SJCRH30 (cell line): ENCODE data around the gene ANK2. TPM values are rescaled to one million over a fixed set of nuclear protein-coding genes. Genes with fewer than 3 reads are reported as not detected.
A peak's percentile ranks its signal among the peaks of the same experiment; 100 is the strongest.

ENCODE experiments used
- DNase-seq, 2 experiments: peaks; one replicate each; pipeline ENCODE4 v3.0.0-alpha.2; 2015 to 2020
- H3K27ac ChIP-seq: fragments of 250-450 bp; sonication (Bioruptor Pico); 2 replicates; pipeline ENCODE4 v1.5.1; 2020; ENCODE audit warnings: mild to moderate bottlenecking, moderate library complexity
- H3K27me3 ChIP-seq: fragments of 250-450 bp; sonication (Bioruptor Pico); 2 replicates; pipeline ENCODE4 v1.5.1; 2020; ENCODE audit warnings: mild to moderate bottlenecking, moderate library complexity
- H3K36me3 ChIP-seq: fragments of 250-450 bp; sonication (Bioruptor Pico); 2 replicates; pipeline ENCODE4 v1.5.1; 2020; ENCODE audit warnings: mild to moderate bottlenecking, moderate library complexity
- H3K4me1 ChIP-seq: fragments of 250-450 bp; sonication (Bioruptor Pico); 2 replicates; pipeline ENCODE4 v1.5.1; 2020; ENCODE audit warnings: mild to moderate bottlenecking, moderate library complexity
- H3K4me3 ChIP-seq: fragments of 250-450 bp; sonication (Bioruptor Pico); 2 replicates; pipeline ENCODE4 v1.5.1; 2020; ENCODE audit warnings: mild to moderate bottlenecking, moderate library complexity
- H3K9me3 ChIP-seq: fragments of 250-450 bp; sonication (Bioruptor Pico); replicated peaks from 2 replicates; pipeline ENCODE4 v1.5.1; 2020; ENCODE audit warnings: mild to moderate bottlenecking, moderate library complexity
- total RNA-seq: library from RNA; depleted of rRNA; stranded (reverse); fragments of >200 nt; shearing (Covaris generic); gene quantifications from 2 replicates; pipeline ENCODE4 v1.2.3, GENCODE V29; 2014

ANK2 gene
- total RNA-seq, 1 experiment from 2014 or later, result 128 TPM

- H3K4me1 ChIP-seq, result peaks cover 12% of the 10 kb centered on the region
- H3K9me3 ChIP-seq, result no peaks in the 10 kb centered on the region; the same call in 1 of the 2 replicates
- no peaks in the 10 kb centered on the region for H3K27me3 ChIP-seq
- no peak overlapping the region for H3K4me3 ChIP-seq
- DNase-seq, result no peak
- H3K27ac ChIP-seq, result no peak overlapping the region
- peaks cover 7% of the 10 kb centered on the region; the same call in 1 of the 2 replicates for H3K36me3 ChIP-seq
Measured at GRCh38 chr4:113385281-113385899, 335.9 kb downstream of the ANK2 start.

- Histone ChIP-seq H3K27ac (no peak overlapping the region), H3K4me3 (no peak overlapping the region), H3K4me1 (peaks cover 12% of the 10 kb centered on the region), H3K36me3 (no peaks in the 10 kb centered on the region), H3K27me3 (no peaks in the 10 kb centered on the region), H3K9me3 (no peaks in the 10 kb centered on the region)
- no peak for DNase-seq
Measured at GRCh38 chr4:113389160-113389559, 339.7 kb downstream of the ANK2 start.

DNA sequence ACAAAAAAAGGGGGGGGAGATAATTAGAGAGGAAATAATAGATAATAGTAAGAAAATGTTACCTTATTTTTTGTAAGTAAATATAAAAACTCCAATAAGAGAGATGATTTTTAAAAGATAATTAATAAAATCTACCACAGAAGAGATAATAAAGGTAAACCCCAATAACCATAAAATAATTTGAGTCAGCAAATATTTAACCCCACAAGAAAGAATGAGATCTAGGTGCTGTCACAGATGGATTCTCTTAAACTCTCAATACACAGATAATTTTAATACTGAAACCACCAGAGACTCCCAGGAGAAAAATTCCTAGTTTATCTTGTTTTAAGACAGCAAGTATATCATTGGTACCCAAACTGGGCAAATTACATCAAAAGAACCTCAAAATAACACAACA is 341.4 kb downstream of the ANK2 start:
- Histone ChIP-seq H3K4me3 (no peak overlapping the region), H3K9me3 (no peaks in the 10 kb centered on the region), H3K27ac (no peak overlapping the region), H3K4me1 (peaks cover 12% of the 10 kb centered on the region), H3K27me3 (no peaks in the 10 kb centered on the region), H3K36me3 (no peaks in the 10 kb centered on the region)
- DNase-seq, result no peak

DNA sequence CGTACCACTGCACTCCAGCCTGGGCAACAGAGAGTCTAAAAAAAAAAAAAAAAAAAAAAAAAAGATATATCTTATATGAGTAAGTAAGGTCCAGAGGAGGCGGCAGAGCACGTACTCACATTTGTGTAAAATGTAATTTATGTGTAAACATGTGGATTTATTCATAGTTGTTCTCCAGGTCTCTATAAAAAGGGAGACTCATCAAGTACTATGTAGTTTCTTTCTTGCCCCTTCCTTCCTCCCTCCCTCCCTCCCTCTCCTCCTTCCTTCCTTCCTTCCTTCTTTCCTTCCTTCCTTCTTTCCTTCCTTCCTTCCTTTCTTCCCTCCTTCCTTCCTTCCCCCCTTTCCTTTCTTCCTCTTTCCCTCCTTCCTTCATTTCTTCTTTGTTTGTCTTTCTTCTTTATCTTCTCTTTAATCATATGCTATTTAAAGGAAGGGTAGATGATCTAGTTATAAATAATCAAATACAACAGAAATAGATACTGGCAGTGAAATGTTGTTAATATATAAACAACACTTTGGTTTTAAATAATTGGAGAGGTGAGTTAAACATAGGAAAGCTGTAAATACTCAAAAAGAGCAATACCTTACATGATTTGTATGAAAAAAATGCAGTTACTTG is 344.8 kb downstream of the ANK2 start:
- no peak for DNase-seq
- no peaks in the 10 kb centered on the region for H3K9me3 ChIP-seq

DNA sequence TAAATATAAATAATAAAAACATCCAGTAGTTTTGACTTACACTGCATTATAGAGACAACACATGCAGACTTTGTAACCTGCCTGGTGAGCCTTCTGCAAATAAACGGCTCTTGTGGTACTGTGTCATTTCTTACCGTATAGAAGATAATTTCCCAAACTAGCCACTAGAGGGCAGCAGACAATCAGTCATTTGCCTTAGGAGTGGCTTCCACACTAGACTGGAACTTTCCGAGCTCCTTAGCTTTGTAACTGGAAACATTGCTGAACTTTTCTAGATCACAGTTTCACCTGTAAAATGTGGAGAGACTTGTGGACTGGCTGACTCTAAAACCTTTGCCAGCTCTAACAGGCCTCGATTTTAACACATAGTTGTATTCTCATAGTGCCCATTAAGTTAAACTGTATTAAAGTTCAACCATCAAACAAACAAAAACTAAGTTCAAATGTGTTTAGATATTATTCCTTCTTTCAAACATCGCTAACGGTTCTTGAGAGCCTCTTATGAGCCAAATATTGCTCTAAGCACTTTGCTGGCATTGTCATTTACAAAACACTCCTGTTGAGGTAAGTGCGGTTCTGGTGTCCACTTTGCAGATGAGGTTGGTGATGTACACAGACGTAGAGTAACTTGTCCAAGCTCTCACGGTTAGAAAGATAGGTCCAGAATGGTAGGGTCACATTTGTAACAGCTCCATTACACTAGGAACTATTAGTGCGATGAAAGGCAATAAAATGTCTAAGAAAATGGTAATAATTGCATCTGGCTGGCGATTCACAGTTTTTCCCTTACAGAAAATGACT is 345.5 kb downstream of the ANK2 start:
- peak; percentile 63 to 96 for DNase-seq
- no peaks in the 10 kb centered on the region for H3K4me1 ChIP-seq
- H3K27me3 ChIP-seq, result no peaks in the 10 kb centered on the region
- no peak overlapping the region for H3K4me3 ChIP-seq
- H3K36me3 ChIP-seq, result no peaks in the 10 kb centered on the region
- H3K27ac ChIP-seq, result no peak overlapping the region
- H3K9me3 ChIP-seq, result no peaks in the 10 kb centered on the region

More for the DNA sequence above, 344.8 kb downstream of the ANK2 start:
- Histone ChIP-seq H3K36me3 (no peaks in the 10 kb centered on the region), H3K4me3 (no peak overlapping the region), H3K27me3 (no peaks in the 10 kb centered on the region), H3K27ac (no peak overlapping the region), H3K4me1 (no peaks in the 10 kb centered on the region)

DNA sequence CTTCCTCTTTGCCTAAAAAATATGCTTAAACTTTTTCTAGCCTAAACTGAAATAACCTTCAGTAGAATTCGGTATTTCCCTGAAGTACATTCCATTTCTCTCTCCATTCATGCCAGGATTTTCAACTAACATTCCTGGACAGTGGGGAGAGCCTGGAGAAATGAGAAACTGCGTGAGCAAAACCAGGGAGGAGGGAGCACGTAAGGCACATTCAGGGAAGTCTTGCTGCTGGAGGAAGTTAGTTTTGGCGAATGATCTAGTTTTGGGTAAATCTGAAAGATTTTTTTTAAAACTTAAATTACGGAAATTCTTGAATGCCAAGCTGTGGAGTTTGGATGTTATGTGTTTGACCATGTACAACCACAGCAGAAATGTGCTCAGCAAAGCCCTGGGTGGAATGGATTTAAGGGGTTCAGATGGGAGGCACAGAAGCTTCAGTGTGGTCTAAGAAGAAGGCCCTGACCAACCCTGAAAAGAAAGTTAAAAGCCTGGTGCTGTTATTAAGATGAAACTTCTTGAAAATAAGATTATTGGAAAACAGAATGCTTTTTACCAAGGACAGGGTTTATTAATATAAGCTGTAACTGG is 347.8 kb downstream of the ANK2 start:
- Histone ChIP-seq H3K27ac (no peak overlapping the region), H3K27me3 (no peaks in the 10 kb centered on the region), H3K9me3 (no peaks in the 10 kb centered on the region), H3K36me3 (no peaks in the 10 kb centered on the region), H3K4me3 (no peak overlapping the region), H3K4me1 (no peaks in the 10 kb centered on the region)
- no peak for DNase-seq

DNA sequence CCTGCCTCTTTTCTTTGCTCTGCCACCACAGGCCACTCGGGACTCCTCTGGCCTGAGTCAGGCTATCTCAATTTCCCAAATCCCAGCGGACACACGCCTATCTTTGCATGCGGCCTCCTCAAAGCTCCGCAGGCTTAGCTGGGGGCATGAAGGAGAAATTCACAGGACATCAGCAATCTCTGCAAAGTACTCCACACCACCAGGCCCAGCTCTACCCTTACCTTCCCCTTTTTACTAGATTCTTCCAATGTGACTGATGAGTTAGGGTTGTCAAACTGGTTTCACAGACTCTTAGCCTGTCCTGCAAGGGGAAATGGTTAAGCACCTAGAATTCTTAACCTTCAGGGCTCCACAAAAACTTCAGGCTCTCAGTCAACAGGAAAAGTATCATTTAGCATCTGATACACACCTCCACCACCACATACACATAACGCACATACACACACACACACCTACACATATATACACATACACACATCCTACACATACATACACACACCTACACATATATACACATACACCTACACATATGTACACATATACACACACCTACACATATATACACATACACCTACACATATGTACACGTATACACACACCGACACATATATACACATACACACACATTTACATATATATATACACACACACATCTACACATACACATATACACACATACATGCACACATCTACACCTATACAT is 349.1 kb downstream of the ANK2 start:
- H3K27me3 ChIP-seq, result no peaks in the 10 kb centered on the region

GRCh38 chr4:113404167-113404571 is 354.7 kb downstream of the ANK2 start:
- H3K4me3 ChIP-seq, result no peak overlapping the region
- no peak overlapping the region for H3K27ac ChIP-seq
- H3K27me3 ChIP-seq, result no peaks in the 10 kb centered on the region
- H3K9me3 ChIP-seq, result no peaks in the 10 kb centered on the region
- H3K36me3 ChIP-seq, result no peaks in the 10 kb centered on the region
- peaks cover 7% of the 10 kb centered on the region; the same call in 1 of the 2 replicates for H3K4me1 ChIP-seq
- DNase-seq, result no peak

More for the DNA sequence above, 349.1 kb downstream of the ANK2 start:
- Histone ChIP-seq H3K9me3 (no peaks in the 10 kb centered on the region), H3K4me3 (no peak overlapping the region), H3K36me3 (no peaks in the 10 kb centered on the region), H3K4me1 (no peaks in the 10 kb centered on the region), H3K27ac (no peak overlapping the region)
- no peak for DNase-seq

DNA sequence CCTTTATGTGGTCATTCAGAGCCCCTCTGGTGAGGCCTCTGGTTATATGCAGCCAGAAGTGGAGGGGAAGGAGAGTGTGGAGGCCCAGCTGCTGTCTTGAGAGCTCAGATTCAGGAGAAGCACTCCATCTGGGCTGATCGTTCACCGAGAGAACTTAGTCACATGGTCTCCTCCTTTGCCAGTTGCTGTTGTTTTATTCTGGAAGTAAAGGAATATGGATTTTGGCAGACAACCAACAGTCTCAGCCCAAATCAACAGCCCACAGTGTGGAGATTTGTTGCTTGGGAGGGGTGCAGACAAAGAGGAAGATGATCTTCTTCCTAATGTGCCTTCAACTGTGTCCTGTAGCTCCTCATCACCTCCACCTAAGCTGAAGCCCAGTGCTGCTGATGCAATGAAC is 355.4 kb downstream of the ANK2 start:
- Histone ChIP-seq H3K27ac (no peak overlapping the region), H3K4me1 (peaks cover 7% of the 10 kb centered on the region; the same call in 1 of the 2 replicates), H3K27me3 (no peaks in the 10 kb centered on the region), H3K4me3 (no peak overlapping the region), H3K9me3 (no peaks in the 10 kb centered on the region), H3K36me3 (no peaks in the 10 kb centered on the region)
- peak; percentile 12 to 52 for DNase-seq

- no peaks in the 10 kb centered on the region for H3K9me3 ChIP-seq
- peaks cover 7% of the 10 kb centered on the region; the same call in 1 of the 2 replicates for H3K4me1 ChIP-seq
- H3K36me3 ChIP-seq, result no peaks in the 10 kb centered on the region
- H3K4me3 ChIP-seq, result no peak overlapping the region
- H3K27ac ChIP-seq, result no peak overlapping the region
- H3K27me3 ChIP-seq, result no peaks in the 10 kb centered on the region
- DNase-seq, result no peak
Measured at GRCh38 chr4:113405874-113406722, 356.6 kb downstream of the ANK2 start.

DNA sequence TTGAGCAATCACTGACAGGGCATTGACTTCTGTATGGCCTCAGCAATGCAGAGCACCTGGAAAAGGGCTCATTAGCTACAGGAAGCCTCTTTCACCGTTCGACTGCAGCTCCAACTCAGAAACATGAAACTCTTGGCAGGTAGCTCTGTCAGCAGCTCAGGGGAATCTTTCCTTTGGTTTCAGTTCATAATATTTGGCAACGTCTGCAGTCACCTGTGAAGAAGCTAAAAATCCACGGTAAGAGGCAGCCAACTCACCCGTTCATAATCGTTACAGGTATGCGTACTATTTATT is 357.2 kb downstream of the ANK2 start:
- Histone ChIP-seq H3K27ac (no peak overlapping the region), H3K4me1 (peaks cover 7% of the 10 kb centered on the region; the same call in 1 of the 2 replicates), H3K36me3 (no peaks in the 10 kb centered on the region), H3K27me3 (no peaks in the 10 kb centered on the region), H3K9me3 (no peaks in the 10 kb centered on the region), H3K4me3 (no peak overlapping the region)
- no peak for DNase-seq

DNA sequence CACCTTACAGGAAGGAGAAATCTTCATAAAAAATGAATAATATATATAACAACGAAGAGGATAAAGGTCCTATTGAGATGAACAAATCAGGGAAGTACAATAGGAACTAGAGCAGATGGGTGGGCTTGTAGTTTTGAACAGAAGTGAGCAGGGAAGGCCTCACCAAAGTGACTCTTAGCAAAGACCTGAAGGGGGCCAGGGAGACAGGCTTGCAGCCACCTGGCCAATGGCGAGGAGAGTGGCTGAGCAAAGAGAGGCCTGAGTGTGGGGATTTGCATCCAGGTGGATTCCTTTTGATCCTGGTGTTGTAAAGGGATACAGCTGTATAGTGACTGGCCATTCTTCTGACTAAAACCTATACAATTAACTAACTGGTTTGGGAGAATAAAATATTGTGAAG is 358.0 kb downstream of the ANK2 start:
- Histone ChIP-seq H3K27me3 (no peaks in the 10 kb centered on the region), H3K36me3 (no peaks in the 10 kb centered on the region), H3K4me1 (peaks cover 7% of the 10 kb centered on the region; the same call in 1 of the 2 replicates), H3K4me3 (no peak overlapping the region), H3K27ac (no peak overlapping the region), H3K9me3 (no peaks in the 10 kb centered on the region)
- no peak for DNase-seq

- H3K27ac ChIP-seq, result no peak overlapping the region
- H3K9me3 ChIP-seq, result no peaks in the 10 kb centered on the region
- no peak overlapping the region for H3K4me3 ChIP-seq
- H3K27me3 ChIP-seq, result no peaks in the 10 kb centered on the region
- no peak for DNase-seq
- H3K4me1 ChIP-seq, result peaks cover 7% of the 10 kb centered on the region; the same call in 1 of the 2 replicates
- H3K36me3 ChIP-seq, result no peaks in the 10 kb centered on the region
Measured at GRCh38 chr4:113409181-113409580, 359.7 kb downstream of the ANK2 start.

DNA sequence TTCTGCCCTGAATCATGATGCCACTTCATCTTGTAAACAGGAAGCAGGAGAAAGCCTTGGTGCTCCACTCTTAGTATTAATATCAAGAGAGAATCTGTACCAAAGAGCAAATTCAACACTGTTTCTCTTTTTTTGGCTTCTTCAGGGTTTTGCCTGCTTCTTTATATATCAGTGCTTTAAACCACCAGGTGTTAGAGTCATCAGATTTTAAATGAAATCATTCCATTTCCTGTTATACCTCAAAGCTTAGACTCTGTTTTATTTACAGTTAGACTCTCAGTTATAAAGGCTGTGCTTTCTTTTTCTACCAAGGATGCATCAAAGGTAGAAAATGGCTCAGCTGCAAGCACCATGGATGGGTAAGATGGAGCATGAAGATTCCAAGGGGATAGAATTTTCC is 361.2 kb downstream of the ANK2 start:
- Histone ChIP-seq H3K4me3 (no peak overlapping the region), H3K27ac (no peak overlapping the region), H3K4me1 (no peaks in the 10 kb centered on the region), H3K9me3 (no peaks in the 10 kb centered on the region), H3K36me3 (no peaks in the 10 kb centered on the region), H3K27me3 (no peaks in the 10 kb centered on the region)
- DNase-seq, result no peak
